GM19324 (cell line): ENCODE data around the gene MAPK1IP1L.
"Not testable (repeated sequence)": the region's sequence is repeated elsewhere in the genome, so short reads cannot be mapped to it uniquely, and the experiment has no call there.

Experiments used
- ATAC-seq: cut with Tn5 transposase; IDR thresholded peaks from one replicate; pipeline ENCODE4 v1.9.1; 2021; ENCODE audit warnings: mild to moderate bottlenecking, moderate library complexity; ENCODE audit not compliant: unreplicated experiment, low FRiP score

The MAPK1IP1L gene

DNA sequence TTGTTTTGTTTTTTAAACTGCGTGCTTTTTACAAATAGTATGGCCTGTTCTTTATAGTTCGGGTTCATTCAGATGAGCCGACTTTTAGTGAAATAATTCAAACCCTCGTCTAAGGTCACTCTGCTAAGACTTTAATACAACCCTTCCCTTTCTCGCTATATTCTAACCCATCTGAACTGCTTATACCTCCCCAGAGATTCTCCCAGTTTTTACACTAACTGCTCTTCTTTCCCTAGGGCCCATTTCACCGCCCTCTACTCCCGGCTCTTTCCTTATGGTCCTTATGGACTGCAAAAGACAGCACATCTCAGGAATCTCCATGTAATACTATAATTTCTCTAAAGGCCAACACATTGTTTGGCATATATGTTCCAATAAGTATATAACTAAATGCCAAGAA lies 2.1 kb downstream of the MAPK1IP1L start:
- ATAC-seq: no peak

DNA sequence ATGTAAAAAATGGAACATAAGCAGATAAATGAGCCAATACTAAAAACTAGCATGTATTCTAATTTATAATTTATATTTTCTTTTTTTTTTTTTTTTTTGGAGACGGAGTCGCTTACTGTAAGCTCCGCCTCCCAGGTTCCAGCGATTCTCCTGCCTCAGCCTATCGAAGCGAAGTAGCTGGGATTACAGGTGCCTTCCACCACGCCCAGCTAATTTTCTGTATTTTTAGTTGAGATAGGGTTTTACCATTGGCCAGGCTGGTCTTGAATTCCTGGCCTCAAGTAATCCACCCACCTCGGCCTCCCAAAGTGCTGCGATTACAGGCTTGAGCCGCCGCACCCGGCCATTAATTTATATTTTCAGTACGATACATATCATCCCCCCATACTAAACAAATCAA lies 2.7 kb downstream of the MAPK1IP1L start:
- no peak for ATAC-seq

DNA sequence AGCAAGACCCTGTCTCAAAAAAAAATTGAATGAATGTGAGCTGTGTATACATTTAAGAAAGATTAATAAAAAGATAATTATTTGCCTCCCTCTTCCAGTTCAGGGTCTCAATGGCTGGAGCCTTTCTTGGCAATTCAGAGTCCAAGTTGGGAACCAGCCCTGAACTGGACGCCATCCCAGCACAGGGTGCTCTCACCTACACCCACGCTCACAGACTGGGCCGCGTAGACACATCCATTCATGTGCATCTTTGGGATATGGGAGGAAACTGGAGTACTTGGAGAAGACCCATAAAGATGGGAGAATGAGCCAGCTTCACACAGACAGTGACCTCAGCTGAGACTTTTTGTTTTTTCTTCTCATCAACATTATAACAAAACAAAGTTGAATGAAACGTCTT lies 6.5 kb downstream of the MAPK1IP1L start:
- ATAC-seq: no peak

DNA sequence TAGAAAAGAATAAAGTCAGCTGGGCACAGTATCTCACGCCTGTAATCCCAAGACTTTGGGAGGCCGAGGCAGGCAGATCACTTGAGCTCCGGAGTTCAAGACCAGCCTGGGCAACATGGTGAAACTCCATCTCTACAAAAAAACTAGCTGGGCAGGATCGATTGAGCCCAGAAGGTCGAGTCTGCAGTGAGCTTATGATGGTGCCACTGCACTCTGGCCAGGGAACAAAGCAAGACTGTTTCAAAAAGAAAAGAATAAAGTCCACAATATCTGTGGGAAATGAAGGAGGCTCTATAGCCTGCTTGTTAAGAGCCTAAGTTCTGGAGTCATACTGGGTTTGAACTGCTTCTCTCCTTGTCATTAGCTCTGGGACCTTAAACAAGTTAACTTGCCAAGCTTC lies 7.9 kb downstream of the MAPK1IP1L start:
- ATAC-seq: no peak

DNA sequence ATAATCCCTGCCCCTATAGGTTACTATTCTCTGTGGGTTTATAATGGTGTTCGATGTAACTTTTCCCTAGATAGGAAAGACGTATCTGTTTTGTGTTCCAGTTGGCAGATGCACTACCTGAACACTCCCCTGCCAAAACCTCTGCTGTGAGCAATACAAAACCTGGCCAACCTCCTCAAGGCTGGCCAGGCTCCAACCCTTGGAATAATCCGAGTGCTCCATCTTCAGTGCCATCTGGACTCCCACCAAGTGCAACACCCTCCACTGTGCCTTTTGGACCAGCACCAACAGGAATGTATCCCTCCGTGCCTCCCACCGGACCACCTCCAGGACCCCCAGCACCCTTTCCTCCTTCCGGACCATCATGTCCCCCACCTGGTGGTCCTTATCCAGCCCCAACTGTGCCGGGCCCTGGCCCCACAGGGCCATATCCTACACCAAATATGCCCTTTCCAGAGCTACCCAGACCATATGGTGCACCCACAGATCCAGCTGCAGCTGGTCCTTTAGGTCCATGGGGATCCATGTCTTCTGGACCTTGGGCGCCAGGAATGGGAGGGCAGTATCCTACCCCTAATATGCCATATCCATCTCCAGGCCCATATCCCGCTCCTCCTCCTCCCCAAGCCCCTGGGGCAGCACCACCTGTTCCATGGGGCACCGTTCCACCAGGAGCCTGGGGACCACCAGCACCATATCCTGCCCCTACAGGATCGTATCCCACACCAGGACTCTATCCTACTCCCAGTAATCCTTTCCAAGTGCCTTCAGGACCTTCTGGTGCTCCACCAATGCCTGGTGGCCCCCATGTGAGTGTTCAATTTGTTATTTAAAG lies 11.3 kb downstream of the MAPK1IP1L start:
- no peak for ATAC-seq

DNA sequence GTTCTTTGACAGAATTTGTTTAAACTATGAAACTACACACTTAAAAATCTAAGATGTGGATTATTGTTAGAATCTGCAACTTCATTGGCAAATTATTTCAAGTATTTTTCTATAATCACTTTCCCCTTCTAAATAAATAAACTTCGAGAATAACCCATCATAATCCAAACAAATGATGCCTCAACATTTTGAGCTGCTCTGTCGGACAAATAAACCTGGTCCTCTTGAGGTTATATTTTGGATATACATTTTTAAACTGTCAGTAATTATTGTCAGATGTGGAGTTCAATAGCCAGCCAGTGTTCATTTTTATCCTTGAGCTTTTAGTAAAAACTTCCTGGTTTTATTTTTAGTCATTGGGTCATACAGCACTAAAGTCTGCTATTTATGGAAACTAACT lies 13.4 kb downstream of the MAPK1IP1L start:
- not testable (repeated sequence) for ATAC-seq

DNA sequence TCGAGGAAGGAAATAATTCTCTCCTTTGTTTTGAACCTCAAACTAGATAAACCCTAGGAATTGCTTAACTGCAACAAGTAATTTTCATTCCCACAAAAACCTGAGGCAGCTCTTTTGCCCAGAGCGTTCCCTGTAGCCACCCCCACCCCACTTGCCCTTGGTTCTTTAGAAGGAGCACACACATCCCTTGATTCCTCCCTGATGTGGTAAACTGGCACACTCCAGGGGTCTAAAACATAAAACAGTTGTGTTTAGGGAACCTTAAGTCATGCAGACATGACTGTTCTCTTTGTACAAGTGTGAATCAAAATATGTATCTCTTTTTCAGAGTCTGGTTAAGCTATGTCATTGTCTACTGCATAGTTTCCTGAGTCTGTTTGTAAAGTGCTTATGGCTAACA lies 14.0 kb downstream of the MAPK1IP1L start:
- ATAC-seq: no peak

DNA sequence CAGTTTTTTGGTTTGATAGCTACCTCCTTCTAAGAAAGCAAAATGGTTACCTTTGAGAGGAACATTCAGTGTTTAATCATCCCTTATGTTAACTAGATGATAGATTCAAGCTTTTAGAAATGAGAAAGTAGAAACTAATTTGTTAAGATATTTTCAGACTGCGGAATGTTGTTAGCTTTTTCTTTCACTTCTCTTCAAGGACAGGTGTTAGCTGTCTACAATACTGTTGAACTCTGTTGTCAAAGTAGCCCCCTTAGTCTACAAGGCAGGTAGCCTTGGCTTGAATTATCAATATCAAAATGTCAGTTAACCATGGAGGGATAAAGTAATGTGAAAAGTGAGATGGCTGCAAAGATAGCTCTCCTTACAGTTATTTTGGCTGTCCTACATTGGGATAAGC lies 14.8 kb downstream of the MAPK1IP1L start:
- no peak for ATAC-seq

DNA sequence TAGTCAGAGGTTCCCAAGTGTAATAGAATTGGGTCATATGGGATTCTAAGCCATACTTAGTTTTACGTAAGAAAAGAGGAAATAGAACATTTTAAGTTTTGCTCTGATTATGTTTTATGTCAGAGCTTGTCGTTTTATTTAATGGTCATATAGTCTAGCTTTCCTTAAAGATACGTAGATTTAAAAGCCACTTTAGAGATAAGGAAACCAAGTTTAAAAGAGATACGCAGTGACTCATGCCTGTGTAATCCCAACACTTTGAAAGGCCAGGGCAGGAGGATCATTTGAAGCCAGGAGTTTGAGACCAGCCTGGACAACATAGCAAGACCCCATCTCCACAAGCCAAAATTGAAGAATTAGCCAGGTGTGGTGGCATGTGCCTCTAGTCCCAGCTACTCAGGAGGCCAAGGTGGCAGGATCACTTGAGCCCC lies 19.5 kb downstream of the MAPK1IP1L start:
- ATAC-seq: no peak

DNA sequence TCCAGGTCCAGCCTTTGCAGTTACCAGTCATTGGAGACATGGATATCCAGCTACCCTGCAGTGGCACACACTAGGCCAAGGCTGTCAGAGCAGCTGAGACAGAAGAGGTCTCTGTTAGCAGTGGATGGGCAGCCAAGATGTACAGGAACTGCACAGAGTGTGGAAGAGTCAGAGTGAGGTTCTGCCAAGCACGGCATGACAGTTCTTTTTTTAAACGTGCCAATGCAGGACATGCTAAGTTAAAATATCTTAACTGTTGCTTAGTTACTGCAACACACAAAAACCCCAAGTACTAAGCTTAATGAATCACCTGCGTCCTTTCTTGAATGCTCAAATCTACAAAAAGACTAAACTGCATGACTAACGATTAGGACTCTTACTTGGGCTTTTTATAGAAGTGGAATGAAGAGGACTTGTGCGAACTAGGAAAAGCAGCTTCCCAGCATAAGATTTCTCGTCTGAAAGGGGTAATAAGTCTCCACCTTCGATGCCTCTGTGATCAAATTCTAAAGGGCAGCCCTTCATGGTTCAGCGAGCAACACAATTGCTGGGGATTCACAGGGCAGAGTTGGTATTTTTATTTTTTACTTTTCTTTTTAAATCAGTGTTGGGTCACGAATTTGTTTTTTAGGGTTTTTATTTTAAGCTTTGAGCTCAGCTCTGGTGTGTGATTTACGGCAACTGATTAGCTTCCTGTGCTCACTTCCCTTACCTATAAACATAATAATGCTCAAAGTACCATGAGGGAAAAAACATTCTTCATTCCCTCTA lies 20.6 kb downstream of the MAPK1IP1L start:
- ATAC-seq: peak; percentile 48

DNA sequence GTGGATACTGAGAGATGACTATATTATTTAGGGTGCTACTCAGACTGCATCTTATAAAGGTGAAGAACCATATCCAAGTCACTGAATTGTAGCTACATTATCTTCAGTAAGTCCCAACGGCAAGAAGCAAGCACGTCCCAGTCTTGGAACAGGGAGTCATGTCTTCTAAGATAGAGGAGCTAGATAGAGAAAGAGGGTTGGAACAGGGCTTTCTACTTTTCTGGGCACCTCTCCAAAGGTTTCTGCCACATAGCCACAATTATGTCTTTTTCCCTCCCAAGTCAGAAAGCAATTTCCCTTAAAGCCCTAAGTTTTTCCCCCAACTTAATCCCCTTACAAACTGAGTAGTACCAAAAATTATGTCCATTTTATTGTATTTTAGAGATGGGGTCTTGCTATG lies 22.4 kb downstream of the MAPK1IP1L start:
- ATAC-seq: no peak

DNA sequence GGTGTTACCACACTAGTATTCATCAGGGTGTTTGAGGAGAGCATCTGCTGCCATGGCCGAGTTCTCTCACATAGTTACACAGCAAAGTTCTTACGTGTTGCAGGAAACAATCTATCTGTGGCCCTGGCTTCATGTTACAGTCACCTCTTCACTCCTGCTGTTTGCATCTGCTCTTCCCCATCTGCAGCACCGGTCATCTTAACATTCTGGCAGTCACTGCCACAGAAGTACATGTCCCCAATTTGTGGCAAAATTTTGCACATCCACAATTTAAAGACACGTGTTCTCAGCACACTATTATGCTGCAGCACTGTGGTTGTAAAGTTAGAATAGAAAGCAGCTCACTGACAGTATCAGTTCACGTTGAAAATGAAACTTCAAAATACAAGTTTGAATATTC lies 23.2 kb downstream of the MAPK1IP1L start:
- ATAC-seq: peak; percentile 53

DNA sequence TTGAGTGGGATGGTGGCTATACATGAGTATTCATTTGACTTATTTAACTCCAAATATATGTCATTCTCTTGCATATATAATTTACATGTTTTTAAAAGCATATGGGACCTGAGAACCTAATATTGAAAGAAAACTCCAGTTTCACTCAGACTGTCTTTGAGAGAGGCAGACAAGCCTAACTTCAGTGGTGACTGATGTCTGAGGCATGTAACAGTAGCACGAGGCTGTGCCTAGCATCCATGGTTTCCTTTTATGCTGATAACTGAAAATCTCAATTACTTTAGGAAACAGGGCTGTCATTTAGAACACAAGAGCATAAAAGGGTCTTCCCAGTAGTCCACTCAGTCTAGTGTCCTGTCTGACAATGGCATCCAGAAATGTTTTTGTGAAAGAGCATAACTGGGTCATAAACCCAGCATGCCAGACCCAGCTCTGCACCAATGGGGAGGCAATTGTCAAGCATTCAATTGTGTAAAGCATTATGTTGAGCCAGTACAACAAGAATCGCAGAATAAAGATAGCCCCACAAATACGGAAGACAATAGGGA lies 24.3 kb downstream of the MAPK1IP1L start:
- ATAC-seq: peak; percentile 3

DNA sequence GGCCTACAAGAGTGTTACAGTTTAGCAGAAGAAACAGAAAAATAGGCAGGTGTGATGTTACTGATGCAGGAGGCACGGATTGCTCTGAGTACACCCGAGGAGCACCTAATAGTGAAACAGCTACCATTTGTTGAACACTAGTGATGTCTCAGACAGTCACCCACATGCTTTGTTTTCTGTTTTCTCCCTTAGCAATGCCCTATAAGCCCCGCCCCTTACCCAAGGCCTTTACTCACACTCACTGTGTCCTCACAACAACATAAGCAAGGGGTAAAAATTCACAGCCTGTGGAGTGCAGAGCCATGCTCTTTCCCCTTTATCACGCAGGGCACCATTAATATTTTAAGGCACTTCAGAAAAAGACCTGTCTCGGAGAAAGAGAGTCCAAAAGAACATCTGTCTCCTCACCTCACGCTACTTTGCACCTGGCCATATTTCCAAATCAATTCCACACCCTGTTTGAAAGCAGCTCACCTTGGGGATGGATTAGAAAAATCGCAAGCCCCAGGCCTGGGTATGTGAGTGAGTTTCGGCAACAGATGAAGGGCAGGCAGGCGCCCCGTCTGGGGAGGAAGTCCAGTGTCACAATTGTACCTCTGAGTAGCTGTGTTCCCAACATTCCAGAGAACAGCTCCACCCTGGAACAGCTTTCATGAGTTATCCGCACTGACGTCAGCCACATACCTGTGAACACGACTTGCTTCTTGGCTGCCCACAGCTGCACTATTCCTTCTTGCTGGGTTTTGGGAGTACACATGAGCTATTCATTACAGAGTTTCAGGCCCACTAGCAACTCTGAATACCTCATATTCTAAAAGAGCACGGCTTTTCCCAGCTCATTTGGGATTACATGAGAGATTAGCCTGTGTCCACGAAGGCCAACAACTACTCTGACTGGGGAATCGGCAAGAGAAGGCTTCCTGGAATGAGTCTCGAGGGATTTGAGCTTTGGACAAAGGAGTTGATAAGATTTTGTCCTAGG lies 26.0 kb downstream of the MAPK1IP1L start:
- no peak for ATAC-seq

DNA sequence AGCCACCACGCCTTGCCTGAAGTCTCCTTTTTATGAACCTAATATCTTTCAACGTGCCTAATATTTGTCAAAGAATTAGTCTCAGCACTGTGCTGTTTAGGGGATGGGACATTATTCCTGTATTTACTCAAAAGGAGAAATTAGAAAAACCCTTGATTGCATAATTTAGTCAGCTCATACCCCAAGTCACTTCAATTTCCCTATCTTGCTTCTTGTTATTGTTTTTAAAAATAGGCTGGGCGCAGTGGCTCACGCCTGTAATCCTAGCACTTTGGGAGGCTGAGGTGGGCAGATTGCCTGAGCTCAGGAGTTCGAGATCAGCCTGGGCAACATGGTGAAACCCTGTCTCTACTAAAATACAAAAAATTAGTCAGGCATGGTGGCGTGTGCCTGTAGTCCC lies 28.5 kb downstream of the MAPK1IP1L start:
- not testable (repeated sequence) for ATAC-seq

DNA sequence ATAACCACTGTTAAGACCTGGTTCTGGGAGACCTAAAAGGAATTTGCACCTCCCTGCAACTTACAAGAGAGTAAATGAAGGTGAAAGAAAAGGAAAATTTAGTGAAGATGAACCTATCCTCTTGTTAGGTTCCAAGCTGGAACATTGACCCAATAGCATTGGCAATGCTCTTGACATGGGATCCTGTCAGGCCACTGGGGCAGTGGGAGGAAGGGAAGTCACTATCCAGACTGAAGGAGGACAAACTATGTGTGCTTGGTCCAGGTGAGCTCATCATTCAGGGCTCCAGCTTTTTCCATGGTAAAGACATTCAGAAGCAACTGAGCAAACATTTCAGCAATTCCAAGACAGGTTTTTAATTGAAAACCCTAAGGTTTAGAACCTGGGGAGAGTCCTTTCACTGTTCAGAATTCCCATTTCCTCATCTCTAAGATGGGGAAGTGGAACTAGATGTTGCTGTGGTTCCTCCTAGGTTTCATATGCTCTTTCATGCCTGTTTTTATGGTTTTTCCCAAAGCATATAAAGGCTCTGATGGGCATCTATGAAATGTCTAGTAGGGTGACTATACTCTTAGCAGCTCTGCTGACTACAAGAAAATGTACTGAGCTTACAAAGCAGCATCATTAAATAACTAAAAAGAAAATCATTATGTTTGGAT lies 33.1 kb downstream of the MAPK1IP1L start:
- no peak for ATAC-seq

DNA sequence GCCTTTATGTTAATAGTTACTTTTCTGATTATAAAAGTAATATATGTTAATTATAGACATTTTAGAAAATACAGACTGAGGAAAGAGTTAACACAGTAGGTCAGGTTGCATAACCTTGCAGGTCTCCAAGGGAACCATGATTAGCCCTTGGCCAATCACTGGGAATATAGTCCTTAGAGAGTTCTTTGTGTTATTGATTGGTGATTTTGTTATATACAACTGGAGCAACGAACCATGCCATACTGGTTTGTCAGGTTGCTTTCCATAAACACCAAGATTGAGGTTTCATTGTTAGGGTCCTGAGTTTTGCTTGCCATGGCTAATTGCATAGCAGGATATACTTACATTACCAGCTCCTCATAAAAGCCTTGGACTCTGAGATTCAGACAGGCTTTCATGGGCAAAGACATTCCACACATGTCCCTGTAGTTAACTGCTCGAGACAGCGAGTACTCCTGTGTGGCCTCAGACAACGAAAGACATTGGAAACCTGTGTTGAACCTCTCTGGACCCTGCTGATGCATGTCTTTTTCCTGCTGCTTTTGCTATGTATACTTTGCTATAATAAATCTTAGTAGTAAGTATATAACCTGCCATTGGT lies 33.7 kb downstream of the MAPK1IP1L start:
- no peak for ATAC-seq

DNA sequence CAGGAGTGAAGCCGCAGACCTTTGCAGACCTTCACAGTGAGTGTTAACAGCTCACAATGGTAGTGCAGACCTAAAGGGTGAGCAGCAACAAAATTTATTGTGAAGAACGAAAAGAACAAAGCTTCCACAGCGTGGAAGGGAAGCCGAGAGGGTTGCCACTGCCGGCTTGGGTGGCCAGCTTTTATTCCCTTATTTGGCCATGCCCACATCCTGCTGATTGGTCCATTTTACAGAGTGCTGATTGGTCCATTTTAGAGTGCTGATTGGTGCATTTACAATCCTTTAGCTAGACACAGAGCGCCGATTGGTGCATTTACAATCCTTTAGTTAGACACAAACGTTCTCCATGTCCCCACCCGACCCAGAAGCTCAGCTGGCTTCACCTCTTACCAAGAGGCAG lies 35.5 kb downstream of the MAPK1IP1L start:
- no peak for ATAC-seq

DNA sequence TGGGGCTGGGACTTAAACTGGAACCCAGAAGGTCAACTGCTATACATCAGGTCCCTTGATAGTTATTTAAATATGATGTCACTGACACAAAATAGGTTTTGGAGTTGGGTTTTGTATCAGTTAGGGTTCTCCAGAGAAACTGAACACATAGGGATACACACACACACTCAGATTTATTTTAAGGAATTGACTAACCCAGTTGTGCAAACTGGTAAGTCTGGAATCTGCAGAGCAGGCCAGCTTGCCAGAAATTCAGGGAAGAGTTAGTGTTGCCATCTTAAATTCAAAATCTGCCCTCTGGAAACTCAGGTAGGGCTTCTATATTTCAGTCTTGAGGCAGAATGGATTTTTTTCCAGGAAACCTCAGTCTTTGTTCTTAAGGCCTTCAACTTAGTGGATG lies 36.9 kb downstream of the MAPK1IP1L start:
- no peak for ATAC-seq
